ENCODE data around the gene FCRL2.
A peak's percentile ranks its signal among the peaks of the same experiment; 100 is the strongest.

Gene FCRL2

GRCh38 chr1:157784801-157785200 is 7.9 kb upstream of the FCRL2 start:
- TF ChIP-seq CTCF (IDR thresholded peaks at IDR 0.05; ENCODE audit: insufficient read depth, low read length, poor library complexity, severe bottlenecking): no peak

DNA sequence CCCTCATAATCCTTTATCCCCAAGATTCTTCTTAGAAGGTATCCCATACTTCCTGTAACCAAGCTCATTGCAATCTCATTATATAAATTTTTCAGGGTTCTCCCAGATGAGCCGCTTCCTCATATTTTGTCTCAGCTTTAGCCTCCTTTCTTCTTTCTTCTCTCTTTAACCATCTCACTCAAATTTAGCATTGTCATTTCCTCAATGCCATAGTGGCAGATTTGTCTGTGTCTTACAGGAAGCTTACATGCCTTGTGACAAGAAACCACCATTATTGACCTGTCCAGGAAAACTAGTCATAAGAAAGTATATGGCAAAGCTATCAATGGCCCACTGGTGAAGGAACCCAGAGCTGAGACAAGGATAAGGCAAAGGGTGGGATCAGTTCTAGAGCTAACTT is 6.0 kb upstream of the FCRL2 start:
- Histone ChIP-seq H3K4me3 (replicated peaks; ENCODE audit: low read depth, low read length) (no peak overlapping the region), H3K36me3 (ENCODE audit: control insufficient read depth, insufficient read depth, low read length) (no peaks in the 10 kb centered on the region), H3K27me3 (replicated peaks; ENCODE audit: control insufficient read depth, insufficient read depth, low read length) (peaks cover 2% of the 10 kb centered on the region; the same call in 1 of the 2 replicates)
- TF ChIP-seq CTCF (IDR thresholded peaks at IDR 0.05; ENCODE audit: insufficient read depth, low read length, poor library complexity, severe bottlenecking): no peak
- no peak for DNase-seq (ENCODE audit: extremely low read depth, insufficient read length)

More at GRCh38 chr1:157784801-157785200, 7.9 kb upstream of the FCRL2 start:
- Histone ChIP-seq H3K36me3 (ENCODE audit: control insufficient read depth, insufficient read depth, low read length) (no peaks in the 10 kb centered on the region), H3K27me3 (replicated peaks; ENCODE audit: control insufficient read depth, insufficient read depth, low read length) (peaks cover 2% of the 10 kb centered on the region; the same call in 1 of the 2 replicates), H3K4me3 (replicated peaks; ENCODE audit: low read depth, low read length) (no peak overlapping the region)
- no peak for DNase-seq (ENCODE audit: extremely low read depth, insufficient read length)

DNA sequence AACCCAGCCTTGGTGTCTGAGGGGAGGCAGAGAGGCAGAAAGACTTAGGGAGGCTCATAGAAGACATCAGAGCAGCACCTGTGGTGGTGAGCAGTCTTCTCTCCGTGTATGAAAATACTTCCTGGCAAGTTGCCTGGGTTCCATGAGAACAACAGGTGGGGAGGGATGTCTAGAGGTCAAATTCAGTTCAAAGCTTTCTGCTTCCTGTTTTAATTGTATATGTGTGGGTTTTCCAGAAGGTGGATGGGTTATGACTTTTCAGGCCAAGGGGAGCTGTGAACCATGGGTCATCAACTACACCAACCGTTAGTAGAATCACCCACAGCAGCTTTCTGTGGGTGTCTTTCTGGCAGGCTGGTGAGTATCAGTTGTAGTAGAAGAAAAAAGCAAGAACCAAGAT is 4.1 kb upstream of the FCRL2 start:
- Histone ChIP-seq H3K27me3 (replicated peaks; ENCODE audit: control insufficient read depth, insufficient read depth, low read length) (peaks cover 2% of the 10 kb centered on the region; the same call in 1 of the 2 replicates), H3K4me3 (replicated peaks; ENCODE audit: low read depth, low read length) (no peak overlapping the region), H3K36me3 (ENCODE audit: control insufficient read depth, insufficient read depth, low read length) (no peaks in the 10 kb centered on the region)
- no peak for TF ChIP-seq CTCF (IDR thresholded peaks at IDR 0.05; ENCODE audit: insufficient read depth, low read length, poor library complexity, severe bottlenecking)
- peak; percentile 65 for DNase-seq (ENCODE audit: extremely low read depth, insufficient read length)

- Histone ChIP-seq H3K36me3 (ENCODE audit: control insufficient read depth, insufficient read depth, low read length) (no peaks in the 10 kb centered on the region), H3K4me3 (replicated peaks; ENCODE audit: low read depth, low read length) (no peak overlapping the region), H3K27me3 (replicated peaks; ENCODE audit: control insufficient read depth, insufficient read depth, low read length) (no peaks in the 10 kb centered on the region; the same call in none of the 2 replicates)
- TF ChIP-seq CTCF (IDR thresholded peaks at IDR 0.05; ENCODE audit: insufficient read depth, low read length, poor library complexity, severe bottlenecking): no peak
- DNase-seq (ENCODE audit: extremely low read depth, insufficient read length): no peak
Observed at GRCh38 chr1:157775101-157775870, 1.6 kb downstream of the FCRL2 start.

DNA sequence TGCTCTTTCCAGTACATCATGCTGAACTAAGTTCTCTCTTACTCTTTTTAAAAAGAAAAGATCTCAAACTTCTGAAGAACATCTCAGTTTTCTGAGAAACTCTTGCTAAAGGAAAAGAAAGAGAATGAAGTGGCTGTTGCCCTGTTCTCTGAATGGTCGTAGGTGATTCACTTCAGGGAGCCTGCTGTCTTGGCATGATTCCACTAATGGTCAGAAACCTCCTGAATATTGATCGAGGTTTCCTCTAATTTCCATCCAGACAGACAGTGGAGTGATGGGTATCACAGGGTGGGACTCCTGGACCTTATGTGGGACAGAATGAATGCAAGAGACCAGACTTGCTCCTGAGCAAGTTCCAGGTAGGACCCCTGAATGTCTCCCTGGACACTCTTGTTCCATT is 2.5 kb downstream of the FCRL2 start:
- no peak for DNase-seq (ENCODE audit: extremely low read depth, insufficient read length)
- H3K4me3 ChIP-seq (replicated peaks; ENCODE audit: low read depth, low read length): no peak overlapping the region
- no peaks in the 10 kb centered on the region; the same call in none of the 2 replicates for H3K27me3 ChIP-seq (replicated peaks; ENCODE audit: control insufficient read depth, insufficient read depth, low read length)
- no peaks in the 10 kb centered on the region for H3K36me3 ChIP-seq (ENCODE audit: control insufficient read depth, insufficient read depth, low read length)
- TF ChIP-seq CTCF (IDR thresholded peaks at IDR 0.05; ENCODE audit: insufficient read depth, low read length, poor library complexity, severe bottlenecking): no peak

All from GM06990 (cell line).